GM18511 (cell line): ENCODE data around the gene CMTM6.
"Not testable (repeated sequence)": the region's sequence is repeated elsewhere in the genome, so short reads cannot be mapped to it uniquely, and the experiment has no call there.

Source experiments
- ATAC-seq: cut with Tn5 transposase; IDR thresholded peaks from one replicate; pipeline ENCODE4 v1.9.1; 2021; ENCODE audit warnings: mild to moderate bottlenecking, moderate library complexity; ENCODE audit not compliant: unreplicated experiment

CMTM6 gene

GRCh38 chr3:32500231-32500630 lies 2.4 kb downstream of the CMTM6 start:
- ATAC-seq = no peak

- no peak for ATAC-seq
Measured at GRCh38 chr3:32499585-32499984, 3.1 kb downstream of the CMTM6 start.

- no peak for ATAC-seq
Measured at GRCh38 chr3:32498992-32499391, 3.7 kb downstream of the CMTM6 start.

- ATAC-seq = no peak
Measured at GRCh38 chr3:32498252-32498651, 4.4 kb downstream of the CMTM6 start.

- no peak for ATAC-seq
Measured at GRCh38 chr3:32495609-32496008, 7.0 kb downstream of the CMTM6 start.

- ATAC-seq = no peak
Measured at GRCh38 chr3:32495085-32495484, 7.6 kb downstream of the CMTM6 start.

- peak; percentile 85 for ATAC-seq
Measured at GRCh38 chr3:32493437-32494414, 8.9 kb downstream of the CMTM6 start.

- ATAC-seq = no peak
Measured at GRCh38 chr3:32492684-32493436, 9.8 kb downstream of the CMTM6 start.

- ATAC-seq = no peak
Measured at GRCh38 chr3:32488474-32489008, 14.1 kb downstream of the CMTM6 start.

GRCh38 chr3:32487781-32488473 lies 14.7 kb downstream of the CMTM6 start:
- no peak for ATAC-seq

- ATAC-seq = no peak
Measured at GRCh38 chr3:32484436-32484835, 18.2 kb downstream of the CMTM6 start.

- ATAC-seq = no peak
Measured at GRCh38 chr3:32483772-32484171, 18.9 kb downstream of the CMTM6 start.

GRCh38 chr3:32482693-32483092 lies 20.0 kb downstream of the CMTM6 start:
- no peak for ATAC-seq

GRCh38 chr3:32481791-32482631 lies 20.6 kb downstream of the CMTM6 start:
- ATAC-seq = no peak

GRCh38 chr3:32480604-32481003 lies 22.0 kb downstream of the CMTM6 start:
- ATAC-seq = no peak

- no peak for ATAC-seq
Measured at GRCh38 chr3:32474201-32474600, 28.5 kb downstream of the CMTM6 start.

- ATAC-seq = not testable (repeated sequence)
Measured at GRCh38 chr3:32472151-32472550, 30.5 kb downstream of the CMTM6 start.

- ATAC-seq = no peak
Measured at GRCh38 chr3:32471246-32471645, 31.4 kb downstream of the CMTM6 start.

- ATAC-seq = no peak
Measured at GRCh38 chr3:32470362-32470761, 32.3 kb downstream of the CMTM6 start.
